Fibroblast of lung (primary cell): ENCODE results near the gene CYCS.

Source experiments
- CTCF ChIP-seq, 2 donors: IDR thresholded peaks in 1 of 2; conservative IDR thresholded peaks in 1 of 2; 1 replicate in 1 of 2; 2 replicates in 1 of 2; pipeline ENCODE4 v1.5.1; 2011 to 2012; ENCODE audit warnings: low read length in 2 of 2, control low read depth in 1 of 2, inconsistent platforms in 1 of 2, low read depth in 1 of 2, mild to moderate bottlenecking in 1 of 2
- EZH2 ChIP-seq: IDR thresholded peaks from 2 replicates; pipeline ENCODE4 v1.5.1; 2012; ENCODE audit warnings: low read length, control low read depth, mild to moderate bottlenecking; ENCODE audit errors: missing control alignments

- no peak for TF ChIP-seq CTCF (conservative IDR thresholded peaks at IDR 0.05 in 1 of 2, IDR thresholded peaks at IDR 0.05 in 1 of 2; ENCODE audit: low read depth in 1 of 2, low read length in 2 of 2)
- TF ChIP-seq EZH2: no peak
Measured at GRCh38 chr7:25073451-25073850, 51.6 kb downstream of the CYCS start.
